K562 (cell line): Measurements from ENCODE around the gene EML3. TPM values are rescaled to one million over a fixed set of nuclear protein-coding genes. Genes with fewer than 3 reads are reported as not detected.

Experiments used
- ELF2 ChIP-seq: fragments of 250-450 bp; sonication (Bioruptor Pico); IDR thresholded peaks from 2 replicates; pipeline ENCODE4 v1.5.0; 2021; ENCODE audit warnings: mild to moderate bottlenecking
- ELK3 ChIP-seq: fragments of 450-650 bp; formaldehyde crosslinking; IDR thresholded peaks from 2 replicates; pipeline ENCODE4 v1.4.0; 2020; ENCODE audit warnings: mild to moderate bottlenecking
- FOXK2 ChIP-seq, 2 experiments: fragments of 450-650 bp; IDR thresholded peaks in 1 of 2; conservative IDR thresholded peaks in 1 of 2; 2 replicates each; pipeline ENCODE4 v1.6.1; 2016; ENCODE audit warnings: low read depth in 2 of 2, mild to moderate bottlenecking in 1 of 2
- JUN ChIP-seq, 2 experiments: sonication (generic) in 1 of 2; formaldehyde crosslinking in 1 of 2; IDR thresholded peaks; 2 replicates each; pipeline versions ENCODE4 v1.6.1 to v1.8.0; 2012 to 2022; ENCODE audit warnings: borderline replicate concordance in 2 of 2, mild to moderate bottlenecking in 2 of 2, improper control_type of control experiment in 1 of 2, low read depth in 1 of 2, low read length in 1 of 2, missing genetic modification reagents in 1 of 2
- PTBP1 ChIP-seq: fragments of 200-400 bp; formaldehyde crosslinking; IDR thresholded peaks from 2 replicates; pipeline ENCODE4 v1.6.1; 2017; ENCODE audit warnings: low read depth, low read length
- PTRF ChIP-seq: fragments of 450-650 bp; IDR thresholded peaks from 2 replicates; pipeline ENCODE4 v1.6.1; 2016; ENCODE audit warnings: mild to moderate bottlenecking, missing genetic modification characterization, missing compliant biosample characterization
- RNF219 ChIP-seq: fragments of 250-450 bp; sonication (Bioruptor Pico); IDR thresholded peaks from 2 replicates; pipeline ENCODE4 v1.5.0; 2022; ENCODE audit warnings: mild to moderate bottlenecking
- SOX6 ChIP-seq: fragments of 450-650 bp; IDR thresholded peaks from 2 replicates; pipeline ENCODE4 v1.6.1; 2014; ENCODE audit warnings: mild to moderate bottlenecking
- SRSF3 ChIP-seq: fragments of 200-400 bp; formaldehyde crosslinking; IDR thresholded peaks from 2 replicates; pipeline ENCODE4 v1.6.1; 2016; ENCODE audit warnings: mild to moderate bottlenecking, low read length, moderate library complexity; ENCODE audit not compliant: insufficient read depth
- TAF15 ChIP-seq: fragments of 200-400 bp; formaldehyde crosslinking; IDR thresholded peaks from 2 replicates; pipeline ENCODE4 v1.6.1; 2017; ENCODE audit warnings: mild to moderate bottlenecking, low read depth, low read length, moderate library complexity
- TRIM24 ChIP-seq, 2 experiments: fragments of 450-650 bp; IDR thresholded peaks; 2 replicates each; pipeline ENCODE4 v1.6.1; 2016
- USF1 ChIP-seq: sonication (generic); formaldehyde crosslinking; IDR thresholded peaks from 2 replicates; pipeline ENCODE4 v1.9.0; 2022; ENCODE audit warnings: mild to moderate bottlenecking, missing genetic modification reagents
- ZC3H4 ChIP-seq: sonication (generic); formaldehyde crosslinking; IDR thresholded peaks from 2 replicates; pipeline ENCODE4 v1.9.0; 2021; ENCODE audit warnings: missing genetic modification reagents, borderline replicate concordance
- ZEB2 ChIP-seq: fragments of 450-650 bp; IDR thresholded peaks from 2 replicates; pipeline ENCODE4 v1.6.1; 2016
- ZNF174 ChIP-seq: fragments of 250-450 bp; sonication (Bioruptor Pico); IDR thresholded peaks from 2 replicates; pipeline ENCODE4 v1.4.0; 2020; ENCODE audit warnings: mild to moderate bottlenecking
- ZNF407 ChIP-seq: fragments of 450-650 bp; IDR thresholded peaks from 2 replicates; pipeline ENCODE4 v1.6.1; 2016; ENCODE audit warnings: low read depth
- polyA plus RNA-seq, 8 experiments: library from polyadenylated mRNA; depleted of rRNA in 4 of 8; stranded (reverse) in 5 of 8; unstranded in 3 of 8; fragments of >200 nt; fragmentation: Nextera tagmentation in 2 of 8; fragmentation: Illumina TruSeq in 1 of 8; extraction: Ambion mirVana in 2 of 8; extraction: Trizol in 1 of 8; gene quantifications; 2 replicates each; pipeline versions ENCODE4 v1.2.1 to v1.2.3, GENCODE V29; 2011 to 2014; ENCODE audit warnings: inconsistent platforms in 1 of 8, missing spikeins in 1 of 8
- total RNA-seq, 7 experiments: library from RNA; depleted of rRNA in 6 of 7; stranded (reverse); fragments of >200 nt in 6 of 7; fragmentation: Illumina TruSeq in 2 of 7; extraction: Trizol in 2 of 7; gene quantifications; 2 replicates each; pipeline versions ENCODE4 v1.2.1 to v1.2.3, GENCODE V29; 2011 to 2021; ENCODE audit warnings: low replicate concordance in 1 of 7

Gene EML3
- total and polyA plus RNA-seq, 9 of the 15 experiments (the other 6 are each of a cell fraction or from before 2014, with no cell fraction given): 0.32 to 90.5 (median 26.4) TPM

- TF ChIP-seq PTBP1 (no peak), SOX6 (peak; percentile 54; the same call in 1 of the 2 replicates), TAF15 (no peak), FOXK2 (conservative IDR thresholded peaks at IDR 0.05 in 1 of 2, IDR thresholded peaks at IDR 0.05 in 1 of 2; ENCODE audit: low read depth in 2 of 2) (peak; percentile 56 to 75; a peak in 3 of 4 replicates), PTRF (tag) (no peak), JUN (IDR thresholded peaks at IDR 0.05; ENCODE audit: borderline replicate concordance, low read depth, low read length) (0 out of 2 replicates have a peak, but pooled peaks have one; percentile 73), JUN (CRISPR knock-in tag; IDR thresholded peaks at IDR 0.05; ENCODE audit: borderline replicate concordance) (peak; percentile 45; the same call in 1 of the 2 replicates), ZNF174 (CRISPR knock-in tag) (no peak), ZNF407 (no peak), RNF219 (CRISPR knock-in tag) (no peak), ELK3 (CRISPR knock-in tag) (no peak), USF1 (CRISPR knock-in tag) (no peak), ZEB2 (0 out of 2 replicates have a peak, but pooled peaks have one; percentile 45), ELF2 (CRISPR knock-in tag) (no peak), ZC3H4 (CRISPR knock-in tag) (no peak), TRIM24 (IDR thresholded peaks at IDR 0.05) (no peak), SRSF3 (no peak)
Observed at GRCh38 chr11:62560566-62561103, 51.9 kb downstream of the EML3 start (continued).
